ENCODE measurements around the gene CFAP100.

Gene CFAP100

GRCh38 chr3:126377211-126377610 is 17.5 kb upstream of the CFAP100 start:
- no peak for DNase-seq

GRCh38 chr3:126378341-126378751 is 16.4 kb upstream of the CFAP100 start:
- no peak for DNase-seq

DNA sequence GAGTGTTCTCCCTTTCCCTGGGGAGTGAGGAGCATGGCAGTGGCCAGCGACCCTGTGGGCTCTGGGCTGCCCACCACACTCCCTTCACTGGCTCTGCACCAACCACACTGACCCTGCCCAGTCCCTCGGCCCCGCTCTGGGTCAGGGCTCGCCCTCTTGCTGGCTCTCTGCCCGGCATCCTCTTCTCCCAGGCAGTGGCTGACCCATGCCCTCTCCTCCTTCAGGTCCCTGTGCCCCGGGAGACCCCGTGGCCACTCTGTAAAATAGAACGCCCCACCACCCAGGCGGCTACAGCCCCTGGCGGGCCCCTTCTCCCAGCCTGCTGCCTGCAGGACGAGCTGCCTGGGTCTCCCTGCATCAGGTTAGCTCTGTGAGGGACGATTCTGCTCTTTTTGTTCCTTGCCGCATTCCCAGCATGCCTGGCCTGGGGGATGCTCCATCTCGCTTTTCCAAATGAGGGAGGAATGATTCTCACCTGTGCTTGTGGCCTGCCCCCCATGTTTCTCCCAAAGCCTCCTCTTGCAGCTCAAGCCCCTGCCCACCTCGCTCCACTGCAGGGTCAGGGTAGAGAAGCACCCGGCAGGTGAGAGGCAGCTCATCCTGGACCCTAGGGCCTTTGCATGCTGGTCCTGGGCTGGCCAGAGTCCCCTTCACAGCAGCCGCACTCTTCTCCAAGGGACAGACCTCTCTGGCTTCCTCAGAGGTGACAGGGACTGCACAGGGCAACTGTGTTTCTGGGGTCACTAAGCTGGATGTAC is 14.5 kb upstream of the CFAP100 start:
- DNase-seq = no peak

DNA sequence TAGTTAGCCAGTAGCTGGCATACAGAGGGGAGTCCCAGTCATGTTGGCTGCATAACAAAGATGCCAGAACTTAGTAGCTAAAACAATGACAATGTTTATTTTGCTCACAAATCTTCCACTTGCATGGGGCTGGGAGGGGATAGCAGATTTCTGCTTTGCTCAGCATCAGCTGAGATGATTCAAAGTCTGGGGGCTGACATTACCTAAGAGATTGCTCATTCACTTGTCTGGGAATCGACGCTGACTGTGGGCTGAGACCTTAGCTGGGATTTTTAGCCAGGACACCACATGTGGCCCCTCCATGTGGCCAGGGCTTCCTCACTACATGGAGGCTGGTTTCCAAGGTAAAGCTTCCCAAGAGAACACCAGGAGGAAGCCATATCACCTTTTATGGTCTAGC is 12.7 kb upstream of the CFAP100 start:
- DNase-seq = no peak

- DNase-seq = no peak
These were observed 5.5 kb upstream of the CFAP100 start for GRCh38 chr3:126389112-126389793.

GRCh38 chr3:126389794-126390146 is 4.9 kb upstream of the CFAP100 start:
- DNase-seq = no peak

DNA sequence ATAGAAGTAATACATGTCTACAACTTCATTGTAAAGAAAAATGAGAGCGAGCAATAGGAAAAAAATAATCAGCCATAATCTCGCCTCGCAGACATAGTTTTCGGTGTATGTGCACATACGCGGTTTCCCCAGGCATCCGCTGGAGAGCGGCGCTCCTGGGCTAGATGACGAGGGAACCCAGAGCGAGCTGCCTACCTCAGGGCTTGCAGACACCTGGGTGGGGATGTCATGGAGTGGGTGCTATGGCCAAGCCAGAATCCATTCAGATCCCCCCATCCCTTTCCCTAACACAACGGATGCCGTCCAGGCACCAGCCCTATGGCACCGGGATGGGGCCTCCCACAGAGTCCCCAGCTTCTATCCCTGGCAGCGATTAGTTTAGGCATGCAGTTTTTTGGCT is 4.5 kb upstream of the CFAP100 start:
- DNase-seq = no peak

- DNase-seq = no peak
These were observed 4.0 kb upstream of the CFAP100 start for GRCh38 chr3:126390751-126391150.

DNA sequence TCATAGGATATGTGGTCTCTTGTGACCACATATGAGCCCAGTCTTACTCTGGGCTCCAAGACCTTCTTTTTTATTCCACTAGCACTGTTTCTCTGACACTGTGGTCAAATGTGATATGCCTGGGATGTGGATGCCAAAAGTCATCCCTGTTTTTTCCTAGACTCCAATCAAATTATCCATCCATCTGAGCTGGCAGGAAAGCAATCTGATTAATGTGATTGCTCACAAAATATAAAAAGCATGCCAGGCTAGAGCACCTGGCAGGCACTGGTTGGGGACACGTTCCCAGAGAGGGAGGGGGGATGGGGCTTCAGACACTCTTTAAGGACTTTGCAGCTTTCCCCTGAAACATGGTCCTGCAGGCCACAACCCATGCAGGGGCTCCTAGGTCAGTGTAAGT is 3.1 kb upstream of the CFAP100 start:
- DNase-seq = no peak

- DNase-seq = no peak
These were observed 2.5 kb upstream of the CFAP100 start for GRCh38 chr3:126392246-126392645.

DNA sequence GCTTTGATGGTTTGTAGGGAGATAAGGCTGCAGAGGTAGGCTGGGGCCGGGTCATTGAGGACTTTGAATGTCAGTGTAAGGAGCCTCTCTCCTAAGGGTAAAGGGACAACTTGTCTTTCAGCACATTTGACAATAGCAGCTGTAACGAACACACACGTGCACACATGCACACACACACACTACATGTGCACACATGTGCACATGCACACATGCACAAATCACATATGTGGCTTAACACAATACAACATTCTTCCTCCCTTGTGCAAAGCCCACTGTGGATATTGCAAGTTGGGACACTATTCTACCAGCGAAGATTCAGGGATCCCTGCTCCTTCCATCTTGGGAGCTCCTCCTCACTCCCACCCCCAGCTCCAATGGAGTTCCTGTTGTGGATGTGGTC is 1.1 kb upstream of the CFAP100 start:
- no peak for DNase-seq

DNA sequence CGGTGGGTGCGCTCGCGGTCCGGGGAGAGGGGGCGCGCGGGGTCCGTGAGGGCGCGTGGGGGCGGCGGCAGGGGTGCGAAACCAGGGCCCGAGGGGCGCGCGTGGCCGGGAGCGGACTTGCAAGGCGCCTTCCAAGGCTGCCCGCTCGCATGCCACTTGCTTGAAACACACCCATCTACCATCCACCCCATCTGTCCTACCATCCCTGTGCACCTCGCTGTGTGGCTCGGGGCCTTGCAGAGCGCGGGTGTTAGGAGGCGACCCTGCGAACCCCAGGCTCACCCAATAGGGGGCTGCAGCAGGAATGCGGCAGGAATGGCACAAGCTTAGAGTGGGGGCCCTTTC is 240 bp downstream of the CFAP100 start:
- no peak for DNase-seq

- DNase-seq = no peak
These were observed 1.3 kb downstream of the CFAP100 start for GRCh38 chr3:126395846-126396513.

- DNase-seq = no peak
These were observed 1.8 kb downstream of the CFAP100 start for GRCh38 chr3:126396536-126396935.

- no peak for DNase-seq
These were observed 3.1 kb downstream of the CFAP100 start for GRCh38 chr3:126397610-126398422.

GRCh38 chr3:126398423-126399350 is 4.0 kb downstream of the CFAP100 start:
- DNase-seq = no peak

GRCh38 chr3:126399351-126399735 is 4.6 kb downstream of the CFAP100 start:
- no peak for DNase-seq

DNA sequence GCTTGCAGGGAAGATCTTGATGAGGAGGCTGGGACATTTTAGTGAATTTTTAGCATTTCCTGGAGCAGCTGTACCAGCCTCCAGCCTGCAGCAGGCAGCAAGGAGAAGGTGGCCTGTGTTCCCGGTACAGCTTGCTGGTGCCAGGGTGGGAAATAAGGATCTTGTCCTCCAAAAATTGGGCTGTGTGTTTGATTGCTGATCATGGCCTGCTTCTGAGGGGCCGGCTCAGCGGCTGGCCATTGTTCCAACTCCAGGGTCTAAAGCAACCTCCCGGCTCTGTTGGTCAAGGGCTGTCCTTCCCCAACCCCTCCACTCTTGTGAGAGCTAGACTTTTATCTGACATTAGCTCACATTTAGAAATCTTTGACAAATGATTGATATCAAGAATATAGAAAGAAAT is 5.0 kb downstream of the CFAP100 start:
- no peak for DNase-seq

GRCh38 chr3:126401611-126402160 is 7.0 kb downstream of the CFAP100 start:
- no peak for DNase-seq

- DNase-seq = no peak
These were observed 7.5 kb downstream of the CFAP100 start for GRCh38 chr3:126402178-126402577.

DNA sequence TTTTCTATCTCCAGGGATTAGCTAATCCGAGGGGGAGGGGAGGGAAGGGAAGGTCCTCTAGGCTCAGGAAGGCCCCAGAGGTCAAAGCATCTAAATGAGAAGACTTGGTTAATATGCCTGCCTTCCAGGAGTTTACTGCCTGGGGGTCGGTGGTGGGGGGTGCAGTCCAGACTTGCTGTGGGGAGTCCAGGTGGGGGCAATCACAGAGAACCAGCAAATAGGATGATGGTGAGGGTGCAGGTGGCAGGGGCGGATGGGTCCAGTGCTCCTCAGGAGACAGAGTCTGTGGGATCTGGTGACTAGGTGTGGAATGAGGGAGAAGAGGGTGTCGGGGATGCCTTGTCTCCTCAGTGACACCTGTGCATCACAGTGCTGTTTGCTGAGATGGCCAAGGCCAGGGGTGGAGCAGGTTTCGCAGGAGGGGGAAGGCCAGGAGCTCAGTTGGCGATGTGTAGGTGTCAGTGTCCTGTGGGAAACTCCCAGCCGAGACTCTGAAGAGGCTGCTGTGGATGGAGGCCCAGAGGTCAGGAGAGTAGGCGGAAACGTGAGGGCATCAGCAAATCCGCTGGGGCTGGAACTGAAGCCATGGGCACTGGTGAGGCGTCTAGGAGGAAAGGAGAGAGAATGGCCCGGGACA is 8.1 kb downstream of the CFAP100 start:
- no peak for DNase-seq

Data from activated CD4-positive, alpha-beta T cell treated with anti-CD3 and anti-CD28 coated beads, Interleukin-2, amount 50 U/mL, for 4 hours (primary cell).